ENCODE measurements around the gene TCOF1.

Gene TCOF1

GRCh38 chr5:150321784-150322183 lies 35.7 kb upstream of the TCOF1 start:
- H2AFZ ChIP-seq (ENCODE audit: low read depth) = no peak overlapping the region
- peaks cover 24% of the 10 kb centered on the region for H3K4me1 ChIP-seq (ENCODE audit: low read depth, poor library complexity, severe bottlenecking)
- H3K27ac ChIP-seq = no peak overlapping the region
- H3K36me3 ChIP-seq (ENCODE audit: insufficient read depth) = no peaks in the 10 kb centered on the region
- H3K9ac ChIP-seq = no peak overlapping the region
- H3K4me2 ChIP-seq = no peak overlapping the region
- H3K4me3 ChIP-seq (IDR thresholded peaks at IDR 0.05; ENCODE audit: insufficient read depth, low read depth, low read length) = no peak overlapping the region
- no peak for TF ChIP-seq CTCF (conservative IDR thresholded peaks at IDR 0.05; ENCODE audit: low read depth, low read length)
- no peaks in the 10 kb centered on the region for H3K79me2 ChIP-seq (ENCODE audit: insufficient read depth, low read depth)
- no peaks in the 10 kb centered on the region for H3K27me3 ChIP-seq (ENCODE audit: insufficient read depth, low read depth)
- H4K20me1 ChIP-seq (ENCODE audit: insufficient read depth) = no peaks in the 10 kb centered on the region

GRCh38 chr5:150322202-150322601 lies 35.3 kb upstream of the TCOF1 start:
- H3K27ac ChIP-seq = no peak overlapping the region
- peaks cover 24% of the 10 kb centered on the region for H3K4me1 ChIP-seq (ENCODE audit: low read depth, poor library complexity, severe bottlenecking)
- H4K20me1 ChIP-seq (ENCODE audit: insufficient read depth) = no peaks in the 10 kb centered on the region
- no peaks in the 10 kb centered on the region for H3K27me3 ChIP-seq (ENCODE audit: insufficient read depth, low read depth)
- H3K4me3 ChIP-seq (IDR thresholded peaks at IDR 0.05; ENCODE audit: insufficient read depth, low read depth, low read length) = no peak overlapping the region
- H3K9ac ChIP-seq = no peak overlapping the region
- no peak overlapping the region for H3K4me2 ChIP-seq
- no peaks in the 10 kb centered on the region for H3K36me3 ChIP-seq (ENCODE audit: insufficient read depth)
- H2AFZ ChIP-seq (ENCODE audit: low read depth) = no peak overlapping the region
- no peaks in the 10 kb centered on the region for H3K79me2 ChIP-seq (ENCODE audit: insufficient read depth, low read depth)
- no peak for TF ChIP-seq CTCF (conservative IDR thresholded peaks at IDR 0.05; ENCODE audit: low read depth, low read length)

- Histone ChIP-seq H3K4me1 (ENCODE audit: low read depth, poor library complexity, severe bottlenecking) (peaks cover 23% of the 10 kb centered on the region), H2AFZ (ENCODE audit: low read depth) (no peak overlapping the region), H3K27me3 (ENCODE audit: insufficient read depth, low read depth) (no peaks in the 10 kb centered on the region), H3K36me3 (ENCODE audit: insufficient read depth) (no peaks in the 10 kb centered on the region), H3K9ac (no peak overlapping the region), H4K20me1 (ENCODE audit: insufficient read depth) (no peaks in the 10 kb centered on the region), H3K79me2 (ENCODE audit: insufficient read depth, low read depth) (no peaks in the 10 kb centered on the region), H3K27ac (no peak overlapping the region), H3K4me2 (no peak overlapping the region), H3K4me3 (IDR thresholded peaks at IDR 0.05; ENCODE audit: insufficient read depth, low read depth, low read length) (no peak overlapping the region)
- no peak for TF ChIP-seq CTCF (conservative IDR thresholded peaks at IDR 0.05; ENCODE audit: low read depth, low read length)
These were observed 34.4 kb upstream of the TCOF1 start for GRCh38 chr5:150323092-150323491.

- no peak overlapping the region for H3K4me2 ChIP-seq
- no peaks in the 10 kb centered on the region for H3K36me3 ChIP-seq (ENCODE audit: insufficient read depth)
- H3K27me3 ChIP-seq (ENCODE audit: insufficient read depth, low read depth) = no peaks in the 10 kb centered on the region
- no peak overlapping the region for H3K9ac ChIP-seq
- no peaks in the 10 kb centered on the region for H3K79me2 ChIP-seq (ENCODE audit: insufficient read depth, low read depth)
- peaks cover 16% of the 10 kb centered on the region for H3K4me1 ChIP-seq (ENCODE audit: low read depth, poor library complexity, severe bottlenecking)
- H4K20me1 ChIP-seq (ENCODE audit: insufficient read depth) = no peaks in the 10 kb centered on the region
- TF ChIP-seq CTCF (conservative IDR thresholded peaks at IDR 0.05; ENCODE audit: low read depth, low read length) = no peak
- H3K4me3 ChIP-seq (IDR thresholded peaks at IDR 0.05; ENCODE audit: insufficient read depth, low read depth, low read length) = no peak overlapping the region
- no peak overlapping the region for H2AFZ ChIP-seq (ENCODE audit: low read depth)
- no peak overlapping the region for H3K27ac ChIP-seq
These were observed 33.7 kb upstream of the TCOF1 start for GRCh38 chr5:150323819-150324218.

All from KMS-11 (cell line).